MM.1S (cell line): ENCODE data around the gene MKLN1.

Source experiments
- CTCF ChIP-seq: fragments of 300-600 bp; sonication (generic); IDR thresholded peaks from 2 replicates; pipeline ENCODE4 v1.5.1; 2016; ENCODE audit warnings: antibody characterized with exemption, low read length, mixed read lengths
- EZH2phosphoT487 ChIP-seq: fragments of 300-600 bp; sonication (generic); IDR thresholded peaks from 2 replicates; pipeline ENCODE4 v1.6.1; 2018; ENCODE audit warnings: antibody characterized with exemption, low read length

- TF ChIP-seq CTCF (no peak), EZH2phosphoT487 (no peak)
These were observed 73.1 kb downstream of the MKLN1 start for GRCh38 chr7:131400681-131401176.
